ENCODE measurements around the gene ADAMTS2. TPM values are rescaled to one million over a fixed set of nuclear protein-coding genes. Genes with fewer than 3 reads are reported as not detected.
A peak's percentile ranks its signal among the peaks of the same experiment; 100 is the strongest.

Gene ADAMTS2
- polyA plus RNA-seq, 3 donors: 0.74 to 2.3 TPM; not detected in 1

DNA sequence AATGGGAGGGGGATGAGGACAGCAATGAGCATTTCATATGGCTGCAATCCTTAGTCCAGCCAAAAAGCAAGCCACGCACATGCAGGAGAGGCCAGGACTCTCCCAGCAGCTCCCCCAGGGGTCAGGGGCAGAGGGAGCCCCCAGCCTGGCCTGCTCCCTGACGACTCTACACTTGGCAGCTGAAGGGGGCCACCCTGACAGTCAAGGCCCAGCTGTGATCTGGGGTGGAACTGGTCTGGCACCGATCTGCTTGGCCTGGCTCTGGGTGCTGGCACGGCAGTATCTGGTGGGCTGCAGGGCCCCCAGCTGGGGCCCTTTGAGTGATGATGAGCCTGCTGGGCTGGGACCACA is 118.1 kb downstream of the ADAMTS2 start:
- H3K27me3 ChIP-seq (ENCODE audit: control insufficient read depth in 2 of 2, insufficient read depth in 2 of 2, low read length in 2 of 2): no peaks in the 10 kb centered on the region
- H3K9ac ChIP-seq (ENCODE audit: insufficient read depth, low read length, poor library complexity, severe bottlenecking): no peak overlapping the region
- Mint-ChIP-seq H3K4me1 (no peaks in the 10 kb centered on the region), H3K4me3 (no peak overlapping the region), H3K36me3 (no peaks in the 10 kb centered on the region), H3K27ac (peak overlapping the region in 1 of 7 donors; percentile 51), H3K27me3 (ENCODE audit: low read depth in 3 of 3) (peaks cover 0 to 4% (median 0%) of the 10 kb centered on the region in 3 donors), H3K9me3 (peaks cover 24 to 30% (median 26%) of the 10 kb centered on the region in 7 donors)
- no peak overlapping the region for H3K27ac ChIP-seq (ENCODE audit: low read depth in 1 of 2, low read length in 2 of 2)
- no peak for DNase-seq
- intact Hi-C loops (cut with micrococcal nuclease): no loop called here
- H3K9me3 ChIP-seq (replicated peaks in 1 of 2; ENCODE audit: control insufficient read depth in 1 of 2, insufficient read depth in 1 of 2, low read length in 2 of 2): peaks cover 22 to 29% of the 10 kb centered on the region in 2 donors
- H4K20me1 ChIP-seq (ENCODE audit: insufficient read depth, low read length): no peaks in the 10 kb centered on the region
- no peaks in the 10 kb centered on the region for H3K36me3 ChIP-seq (replicated peaks in 1 of 2; ENCODE audit: control insufficient read depth in 1 of 2, insufficient read depth in 2 of 2, low read length in 2 of 2)
- no peak overlapping the region for H2AFZ ChIP-seq (ENCODE audit: insufficient read depth, low read depth, low read length, poor library complexity, severe bottlenecking)
- TF ChIP-seq, protein P1, sequence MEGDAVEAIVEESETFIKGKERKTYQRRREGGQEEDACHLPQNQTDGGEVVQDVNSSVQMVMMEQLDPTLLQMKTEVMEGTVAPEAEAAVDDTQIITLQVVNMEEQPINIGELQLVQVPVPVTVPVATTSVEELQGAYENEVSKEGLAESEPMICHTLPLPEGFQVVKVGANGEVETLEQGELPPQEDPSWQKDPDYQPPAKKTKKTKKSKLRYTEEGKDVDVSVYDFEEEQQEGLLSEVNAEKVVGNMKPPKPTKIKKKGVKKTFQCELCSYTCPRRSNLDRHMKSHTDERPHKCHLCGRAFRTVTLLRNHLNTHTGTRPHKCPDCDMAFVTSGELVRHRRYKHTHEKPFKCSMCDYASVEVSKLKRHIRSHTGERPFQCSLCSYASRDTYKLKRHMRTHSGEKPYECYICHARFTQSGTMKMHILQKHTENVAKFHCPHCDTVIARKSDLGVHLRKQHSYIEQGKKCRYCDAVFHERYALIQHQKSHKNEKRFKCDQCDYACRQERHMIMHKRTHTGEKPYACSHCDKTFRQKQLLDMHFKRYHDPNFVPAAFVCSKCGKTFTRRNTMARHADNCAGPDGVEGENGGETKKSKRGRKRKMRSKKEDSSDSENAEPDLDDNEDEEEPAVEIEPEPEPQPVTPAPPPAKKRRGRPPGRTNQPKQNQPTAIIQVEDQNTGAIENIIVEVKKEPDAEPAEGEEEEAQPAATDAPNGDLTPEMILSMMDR (IDR thresholded peaks at IDR 0.05): no peak
- no peaks in the 10 kb centered on the region for H3K79me2 ChIP-seq (ENCODE audit: insufficient read depth, low read length)
- H3K4me1 ChIP-seq (ENCODE audit: control insufficient read depth in 1 of 2, insufficient read depth in 2 of 2, low read length in 2 of 2): no peaks in the 10 kb centered on the region
- WGBS (ENCODE audit: insufficient coverage): 87% methylated on average over 4 of the region's 4 CpGs
- H3K4me2 ChIP-seq (replicated peaks; ENCODE audit: extremely low read depth, low read length, poor library complexity, severe bottlenecking): no peak overlapping the region
- no peak overlapping the region for H3K4me3 ChIP-seq (replicated peaks in 1 of 3; ENCODE audit: low read depth in 2 of 3, low read length in 3 of 3)

DNA sequence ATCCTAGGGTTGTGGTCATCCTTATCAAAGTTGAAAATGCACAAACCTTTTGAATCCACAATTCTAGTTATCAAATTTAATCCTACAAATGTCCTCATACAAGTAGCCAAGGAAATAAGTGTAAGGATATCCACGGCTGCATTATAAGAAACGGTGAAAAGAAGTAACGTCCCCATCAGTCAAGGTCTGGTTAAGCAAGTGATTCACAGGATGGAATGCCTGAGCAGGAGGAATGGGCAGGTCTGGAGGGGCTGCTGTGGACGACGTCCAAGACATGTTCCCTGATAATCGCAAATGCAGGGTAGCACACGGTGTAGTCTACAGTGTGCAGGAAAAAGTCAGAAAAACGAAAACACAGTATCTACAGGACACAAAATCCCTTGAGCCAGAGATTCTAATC is 118.6 kb downstream of the ADAMTS2 start:
- no peak for DNase-seq
- Histone ChIP-seq H3K27me3 (ENCODE audit: control insufficient read depth in 2 of 2, insufficient read depth in 2 of 2, low read length in 2 of 2) (no peaks in the 10 kb centered on the region), H4K20me1 (ENCODE audit: insufficient read depth, low read length) (no peaks in the 10 kb centered on the region), H3K79me2 (ENCODE audit: insufficient read depth, low read length) (no peaks in the 10 kb centered on the region), H3K4me1 (ENCODE audit: control insufficient read depth in 1 of 2, insufficient read depth in 2 of 2, low read length in 2 of 2) (no peaks in the 10 kb centered on the region), H3K4me3 (replicated peaks in 1 of 3; ENCODE audit: low read depth in 2 of 3, low read length in 3 of 3) (no peak overlapping the region), H2AFZ (ENCODE audit: insufficient read depth, low read depth, low read length, poor library complexity, severe bottlenecking) (no peak overlapping the region), H3K36me3 (replicated peaks in 1 of 2; ENCODE audit: control insufficient read depth in 1 of 2, insufficient read depth in 2 of 2, low read length in 2 of 2) (no peaks in the 10 kb centered on the region), H3K27ac (ENCODE audit: low read depth in 1 of 2, low read length in 2 of 2) (no peak overlapping the region), H3K9ac (ENCODE audit: insufficient read depth, low read length, poor library complexity, severe bottlenecking) (no peak overlapping the region), H3K4me2 (replicated peaks; ENCODE audit: extremely low read depth, low read length, poor library complexity, severe bottlenecking) (no peak overlapping the region), H3K9me3 (replicated peaks in 1 of 2; ENCODE audit: control insufficient read depth in 1 of 2, insufficient read depth in 1 of 2, low read length in 2 of 2) (peaks cover 22 to 29% of the 10 kb centered on the region in 2 donors)
- intact Hi-C loops (cut with micrococcal nuclease): no loop called here
- no peak overlapping the region for H3K4me3 Mint-ChIP-seq
- WGBS (ENCODE audit: insufficient coverage): 98% methylated on average over 5 of the region's 8 CpGs
- no peaks in the 10 kb centered on the region for H3K36me3 Mint-ChIP-seq
- H3K27me3 Mint-ChIP-seq (ENCODE audit: low read depth in 3 of 3): peaks cover 0 to 6% (median 0%) of the 10 kb centered on the region in 3 donors
- TF ChIP-seq, protein P1 (IDR thresholded peaks at IDR 0.05): no peak
- no peaks in the 10 kb centered on the region for H3K4me1 Mint-ChIP-seq
- H3K27ac Mint-ChIP-seq: peak overlapping the region in 1 of 7 donors; percentile 76
- peaks cover 24 to 30% (median 26%) of the 10 kb centered on the region in 7 donors for H3K9me3 Mint-ChIP-seq
